Kidney epithelial cell (primary cell): ENCODE data around the gene GAREM1. TPM values are rescaled to one million over a fixed set of nuclear protein-coding genes. Genes with fewer than 3 reads are reported as not detected.
"Not testable (repeated sequence)": the region's sequence is repeated elsewhere in the genome, so short reads cannot be mapped to it uniquely, and the experiment has no call there.

Experiments used
- DNase-seq: peaks from one replicate; pipeline ENCODE4 v3.0.0-alpha.2; 2010; ENCODE audit warnings: low read depth
- H3K27me3 ChIP-seq: 2 replicates; pipeline ENCODE4 v1.6.0; 2011; ENCODE audit warnings: low read length; ENCODE audit not compliant: control insufficient read depth, insufficient read depth
- H3K36me3 ChIP-seq: 2 replicates; pipeline ENCODE4 v1.5.1; 2011; ENCODE audit warnings: low read length; ENCODE audit not compliant: control insufficient read depth, insufficient read depth
- H3K4me3 ChIP-seq: 2 replicates; pipeline ENCODE4 v1.5.1; 2011; ENCODE audit warnings: low read depth, mild to moderate bottlenecking, control low read depth, low read length
- CTCF ChIP-seq: IDR thresholded peaks from 2 replicates; pipeline ENCODE4 v1.5.1; 2011; ENCODE audit warnings: mild to moderate bottlenecking, moderate library complexity, low read length, control low read depth, inconsistent platforms; ENCODE audit not compliant: insufficient read depth, poor library complexity, severe bottlenecking
- total RNA-seq: library from RNA; depleted of rRNA; stranded (reverse); fragments of >200 nt; gene quantifications from 2 replicates; pipeline ENCODE4 v1.2.3, GENCODE V29; 2015

GAREM1 gene
- total RNA-seq, result 2.9 and 3.8 TPM in 2 replicates

- peak; percentile 57 for TF ChIP-seq CTCF
- no peaks in the 10 kb centered on the region for H3K36me3 ChIP-seq
- peak within 1 kb of the TSS; percentile 88 for H3K4me3 ChIP-seq
- no peaks in the 10 kb centered on the region for H3K27me3 ChIP-seq
- DNase-seq, result peak; percentile 88
Observed at GRCh38 chr18:32470714-32471633, at the start of gene GAREM1. TSS of gene GAREM1 (minus strand) at chr18:32470882. CDS start at chr18:32470428, 454 bp downstream.

- no peak for DNase-seq
- H3K36me3 ChIP-seq, result no peaks in the 10 kb centered on the region
- TF ChIP-seq CTCF, result no peak
- no peak overlapping the region for H3K4me3 ChIP-seq
- no peaks in the 10 kb centered on the region for H3K27me3 ChIP-seq
Observed at GRCh38 chr18:32511147-32511546, 40.5 kb upstream of the GAREM1 start.

GRCh38 chr18:32509111-32509510 lies 38.4 kb upstream of the GAREM1 start:
- Histone ChIP-seq H3K4me3 (no peak overlapping the region), H3K27me3 (no peaks in the 10 kb centered on the region), H3K36me3 (no peaks in the 10 kb centered on the region)
- TF ChIP-seq CTCF, result no peak
- no peak for DNase-seq

GRCh38 chr18:32507093-32507492 lies 36.4 kb upstream of the GAREM1 start:
- DNase-seq, result no peak
- no peaks in the 10 kb centered on the region for H3K27me3 ChIP-seq
- no peak overlapping the region for H3K4me3 ChIP-seq
- no peaks in the 10 kb centered on the region for H3K36me3 ChIP-seq
- TF ChIP-seq CTCF, result no peak

GRCh38 chr18:32502014-32502413 lies 31.3 kb upstream of the GAREM1 start:
- TF ChIP-seq CTCF, result no peak
- no peak overlapping the region for H3K4me3 ChIP-seq
- H3K36me3 ChIP-seq, result no peaks in the 10 kb centered on the region
- DNase-seq, result no peak
- no peaks in the 10 kb centered on the region for H3K27me3 ChIP-seq

GRCh38 chr18:32501242-32501641 lies 30.6 kb upstream of the GAREM1 start:
- not testable (repeated sequence) for DNase-seq, H3K36me3 ChIP-seq, H3K4me3 ChIP-seq, H3K27me3 ChIP-seq
